Measurements from ENCODE around the gene KRCC1. TPM values are rescaled to one million over a fixed set of nuclear protein-coding genes. Genes with fewer than 3 reads are reported as not detected.

Gene KRCC1
- total RNA-seq, 1 experiment from 2014 or later, result 42.9 TPM

Other genes starting within 250 kb of the KRCC1 start
- gene RGPD2, start 230.0 kb downstream of the KRCC1 start, total RNA-seq (2014; rRNA removed; shearing (Covaris generic); ENCODE audit: low replicate concordance), result not detected in 2 replicates
- not detected in 2 replicates for gene RNU2-63P, start 39.2 kb downstream of the KRCC1 start, total RNA-seq (2014; rRNA removed; shearing (Covaris generic); ENCODE audit: low replicate concordance)
- gene SMYD1, start 12.0 kb upstream of the KRCC1 start, total RNA-seq (2014; rRNA removed; shearing (Covaris generic); ENCODE audit: low replicate concordance), result not detected in 2 replicates
- gene FABP1, start 72.3 kb upstream of the KRCC1 start, total RNA-seq (2014; rRNA removed; shearing (Covaris generic); ENCODE audit: low replicate concordance), result not detected in 2 replicates
- gene THNSL2, start 114.6 kb upstream of the KRCC1 start, total RNA-seq (2014; rRNA removed; shearing (Covaris generic); ENCODE audit: low replicate concordance), result not detected in 2 replicates

All from Caki2 (cell line).